Measurements from ENCODE around the gene ELP2. TPM values are rescaled to one million over a fixed set of nuclear protein-coding genes. Genes with fewer than 3 reads are reported as not detected.

Gene ELP2
- total and polyA plus RNA-seq, 4 donors: 27.3 to 78.1 (median 50.9) TPM

DNA sequence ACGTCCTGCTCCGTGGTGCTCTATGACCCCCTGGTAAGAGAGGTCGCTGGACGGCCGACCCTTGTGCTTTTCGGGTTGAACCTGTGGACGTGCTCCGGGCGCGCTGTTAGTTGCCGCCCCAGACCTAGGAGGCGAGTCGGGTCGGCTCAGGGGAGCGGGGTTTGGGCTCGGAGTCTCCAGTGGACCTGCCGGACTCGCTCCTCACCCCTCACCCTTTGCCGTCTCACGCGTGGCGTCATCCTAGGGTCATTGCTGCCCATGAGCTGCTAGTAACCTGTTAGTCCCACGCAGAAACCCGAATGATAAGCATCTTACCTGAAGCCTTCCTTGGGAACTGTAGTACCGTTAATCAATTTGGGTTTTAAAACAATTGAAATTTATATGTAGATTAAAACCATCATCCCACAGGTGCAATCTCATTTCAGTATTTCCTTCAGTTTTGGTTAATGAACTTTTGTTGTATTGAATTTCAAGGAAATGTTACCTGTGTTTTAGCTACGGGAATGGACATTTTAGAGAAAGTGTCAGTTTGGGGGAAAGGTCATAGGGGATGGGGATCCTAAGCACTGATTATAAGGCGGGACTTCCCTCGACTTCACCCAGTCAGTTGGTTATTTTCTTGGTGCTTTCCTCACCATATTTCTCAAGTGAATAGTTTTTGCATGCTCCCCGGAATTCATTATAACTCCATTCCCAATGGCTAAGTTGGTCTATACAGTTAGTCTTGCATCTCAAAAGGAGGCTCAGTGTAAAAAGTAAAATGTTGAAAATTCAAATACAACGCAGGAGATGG, 536 bp downstream of the ELP2 start (continued):
- TF ChIP-seq, protein P1, sequence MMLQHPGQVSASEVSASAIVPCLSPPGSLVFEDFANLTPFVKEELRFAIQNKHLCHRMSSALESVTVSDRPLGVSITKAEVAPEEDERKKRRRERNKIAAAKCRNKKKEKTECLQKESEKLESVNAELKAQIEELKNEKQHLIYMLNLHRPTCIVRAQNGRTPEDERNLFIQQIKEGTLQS (IDR thresholded peaks at IDR 0.05): no peak
- TF ChIP-seq JUND (IDR thresholded peaks at IDR 0.05) (peak in 1 of 2 donors; percentile 6), RAD21 (IDR thresholded peaks at IDR 0.05) (peak in 1 of 2 donors; percentile 29), EGR1 (IDR thresholded peaks at IDR 0.05; ENCODE audit: low read depth in 2 of 2) (no peak), TAF1 (conservative IDR thresholded peaks at IDR 0.05) (peak; percentile 21), HNF4A (conservative IDR thresholded peaks at IDR 0.05) (peak; percentile 91 to 96), YY1 (IDR thresholded peaks at IDR 0.05) (peak; percentile 16), RXRA (IDR thresholded peaks at IDR 0.05) (peak in 1 of 2 donors; percentile 94), SP1 (IDR thresholded peaks at IDR 0.05) (peak; percentile 59)

DNA sequence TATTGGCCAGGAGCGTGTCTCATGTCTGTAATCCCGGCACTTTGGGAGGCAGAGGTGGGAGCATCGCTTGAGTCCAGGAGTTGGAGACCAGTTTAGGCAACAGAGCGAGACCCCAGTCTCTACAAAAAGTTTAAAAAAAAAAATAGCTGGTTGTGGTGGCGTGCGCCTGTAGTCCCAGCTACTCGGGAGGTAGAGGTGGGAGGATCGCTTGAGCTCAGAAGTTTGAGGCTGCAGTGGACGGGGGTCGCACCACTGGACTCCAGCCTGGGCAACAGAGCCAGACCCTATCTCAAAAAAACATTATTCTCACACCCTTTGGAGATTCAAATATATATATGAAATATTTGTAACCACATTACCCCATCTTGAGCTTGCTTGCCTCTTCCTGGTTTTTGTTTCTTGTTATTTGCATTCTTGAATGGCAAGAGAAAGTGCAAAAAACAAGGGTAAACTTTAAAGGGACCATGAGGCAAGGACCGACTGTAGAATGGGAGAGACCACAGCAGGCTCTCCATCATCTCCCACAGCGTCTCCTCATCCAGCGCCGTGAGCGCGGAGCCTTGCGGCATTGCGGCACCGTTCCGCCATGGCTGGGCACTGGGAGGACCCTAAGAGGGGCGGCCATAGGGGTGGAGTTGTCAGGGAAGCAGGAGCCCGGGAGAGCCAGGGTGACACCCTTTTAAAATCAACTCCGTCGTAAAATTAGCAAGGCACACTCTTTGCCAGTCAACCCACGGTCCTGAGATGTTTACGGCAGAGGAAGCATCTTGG, 1.4 kb downstream of the ELP2 start:
- no peak for TF ChIP-seq SP1 (IDR thresholded peaks at IDR 0.05)
- no peak for TF ChIP-seq JUND (IDR thresholded peaks at IDR 0.05)
- TF ChIP-seq HNF4G (IDR thresholded peaks at IDR 0.05): no peak
- TF ChIP-seq GABPA (IDR thresholded peaks at IDR 0.05 in 1 of 2, conservative IDR thresholded peaks at IDR 0.05 in 1 of 2): no peak
- TF ChIP-seq, protein P2, sequence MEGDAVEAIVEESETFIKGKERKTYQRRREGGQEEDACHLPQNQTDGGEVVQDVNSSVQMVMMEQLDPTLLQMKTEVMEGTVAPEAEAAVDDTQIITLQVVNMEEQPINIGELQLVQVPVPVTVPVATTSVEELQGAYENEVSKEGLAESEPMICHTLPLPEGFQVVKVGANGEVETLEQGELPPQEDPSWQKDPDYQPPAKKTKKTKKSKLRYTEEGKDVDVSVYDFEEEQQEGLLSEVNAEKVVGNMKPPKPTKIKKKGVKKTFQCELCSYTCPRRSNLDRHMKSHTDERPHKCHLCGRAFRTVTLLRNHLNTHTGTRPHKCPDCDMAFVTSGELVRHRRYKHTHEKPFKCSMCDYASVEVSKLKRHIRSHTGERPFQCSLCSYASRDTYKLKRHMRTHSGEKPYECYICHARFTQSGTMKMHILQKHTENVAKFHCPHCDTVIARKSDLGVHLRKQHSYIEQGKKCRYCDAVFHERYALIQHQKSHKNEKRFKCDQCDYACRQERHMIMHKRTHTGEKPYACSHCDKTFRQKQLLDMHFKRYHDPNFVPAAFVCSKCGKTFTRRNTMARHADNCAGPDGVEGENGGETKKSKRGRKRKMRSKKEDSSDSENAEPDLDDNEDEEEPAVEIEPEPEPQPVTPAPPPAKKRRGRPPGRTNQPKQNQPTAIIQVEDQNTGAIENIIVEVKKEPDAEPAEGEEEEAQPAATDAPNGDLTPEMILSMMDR (IDR thresholded peaks at IDR 0.05; ENCODE audit: low read depth, low read length, missing input control): no peak
- TF ChIP-seq EGR1 (IDR thresholded peaks at IDR 0.05; ENCODE audit: low read depth in 2 of 2): no peak
- TF ChIP-seq, protein P3, sequence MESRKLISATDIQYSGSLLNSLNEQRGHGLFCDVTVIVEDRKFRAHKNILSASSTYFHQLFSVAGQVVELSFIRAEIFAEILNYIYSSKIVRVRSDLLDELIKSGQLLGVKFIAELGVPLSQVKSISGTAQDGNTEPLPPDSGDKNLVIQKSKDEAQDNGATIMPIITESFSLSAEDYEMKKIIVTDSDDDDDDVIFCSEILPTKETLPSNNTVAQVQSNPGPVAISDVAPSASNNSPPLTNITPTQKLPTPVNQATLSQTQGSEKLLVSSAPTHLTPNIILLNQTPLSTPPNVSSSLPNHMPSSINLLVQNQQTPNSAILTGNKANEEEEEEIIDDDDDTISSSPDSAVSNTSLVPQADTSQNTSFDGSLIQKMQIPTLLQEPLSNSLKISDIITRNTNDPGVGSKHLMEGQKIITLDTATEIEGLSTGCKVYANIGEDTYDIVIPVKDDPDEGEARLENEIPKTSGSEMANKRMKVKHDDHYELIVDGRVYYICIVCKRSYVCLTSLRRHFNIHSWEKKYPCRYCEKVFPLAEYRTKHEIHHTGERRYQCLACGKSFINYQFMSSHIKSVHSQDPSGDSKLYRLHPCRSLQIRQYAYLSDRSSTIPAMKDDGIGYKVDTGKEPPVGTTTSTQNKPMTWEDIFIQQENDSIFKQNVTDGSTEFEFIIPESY (IDR thresholded peaks at IDR 0.05): no peak
- no peak for TF ChIP-seq FOXA2 (IDR thresholded peaks at IDR 0.05)
- no peak for TF ChIP-seq RXRA (IDR thresholded peaks at IDR 0.05)
- TF ChIP-seq, protein P4, sequence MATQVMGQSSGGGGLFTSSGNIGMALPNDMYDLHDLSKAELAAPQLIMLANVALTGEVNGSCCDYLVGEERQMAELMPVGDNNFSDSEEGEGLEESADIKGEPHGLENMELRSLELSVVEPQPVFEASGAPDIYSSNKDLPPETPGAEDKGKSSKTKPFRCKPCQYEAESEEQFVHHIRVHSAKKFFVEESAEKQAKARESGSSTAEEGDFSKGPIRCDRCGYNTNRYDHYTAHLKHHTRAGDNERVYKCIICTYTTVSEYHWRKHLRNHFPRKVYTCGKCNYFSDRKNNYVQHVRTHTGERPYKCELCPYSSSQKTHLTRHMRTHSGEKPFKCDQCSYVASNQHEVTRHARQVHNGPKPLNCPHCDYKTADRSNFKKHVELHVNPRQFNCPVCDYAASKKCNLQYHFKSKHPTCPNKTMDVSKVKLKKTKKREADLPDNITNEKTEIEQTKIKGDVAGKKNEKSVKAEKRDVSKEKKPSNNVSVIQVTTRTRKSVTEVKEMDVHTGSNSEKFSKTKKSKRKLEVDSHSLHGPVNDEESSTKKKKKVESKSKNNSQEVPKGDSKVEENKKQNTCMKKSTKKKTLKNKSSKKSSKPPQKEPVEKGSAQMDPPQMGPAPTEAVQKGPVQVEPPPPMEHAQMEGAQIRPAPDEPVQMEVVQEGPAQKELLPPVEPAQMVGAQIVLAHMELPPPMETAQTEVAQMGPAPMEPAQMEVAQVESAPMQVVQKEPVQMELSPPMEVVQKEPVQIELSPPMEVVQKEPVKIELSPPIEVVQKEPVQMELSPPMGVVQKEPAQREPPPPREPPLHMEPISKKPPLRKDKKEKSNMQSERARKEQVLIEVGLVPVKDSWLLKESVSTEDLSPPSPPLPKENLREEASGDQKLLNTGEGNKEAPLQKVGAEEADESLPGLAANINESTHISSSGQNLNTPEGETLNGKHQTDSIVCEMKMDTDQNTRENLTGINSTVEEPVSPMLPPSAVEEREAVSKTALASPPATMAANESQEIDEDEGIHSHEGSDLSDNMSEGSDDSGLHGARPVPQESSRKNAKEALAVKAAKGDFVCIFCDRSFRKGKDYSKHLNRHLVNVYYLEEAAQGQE (IDR thresholded peaks at IDR 0.05): no peak
- TF ChIP-seq YY1 (IDR thresholded peaks at IDR 0.05): no peak
- TF ChIP-seq FOXA1 (IDR thresholded peaks at IDR 0.05): no peak
- TF ChIP-seq NR2F2 (IDR thresholded peaks at IDR 0.05): no peak
- TF ChIP-seq, protein P5, sequence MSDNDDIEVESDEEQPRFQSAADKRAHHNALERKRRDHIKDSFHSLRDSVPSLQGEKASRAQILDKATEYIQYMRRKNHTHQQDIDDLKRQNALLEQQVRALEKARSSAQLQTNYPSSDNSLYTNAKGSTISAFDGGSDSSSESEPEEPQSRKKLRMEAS (IDR thresholded peaks at IDR 0.05): no peak
- TF ChIP-seq, protein P1 (IDR thresholded peaks at IDR 0.05): no peak
- no peak for TF ChIP-seq TAF1 (conservative IDR thresholded peaks at IDR 0.05)
- no peak for TF ChIP-seq RAD21 (IDR thresholded peaks at IDR 0.05)
- no peak for TF ChIP-seq HNF4A (conservative IDR thresholded peaks at IDR 0.05)
- H3K9me3 ChIP-seq (ENCODE audit: control insufficient read depth in 4 of 4, low read length in 3 of 4): no peaks in the 10 kb centered on the region
- peak overlapping the region in 1 of 2 donors; percentile 70 for H3K9ac ChIP-seq (ENCODE audit: low read depth in 1 of 2, low read length in 2 of 2)
- DNase-seq (ENCODE audit: low spot score): no peak
- H3K27me3 ChIP-seq (ENCODE audit: control insufficient read depth in 4 of 4, insufficient read depth in 4 of 4, low read length in 3 of 4): no peaks in the 10 kb centered on the region
- WGBS: 63% methylated on average over 26 of the region's 26 CpGs
- peaks cover 4 to 41% (median 32%) of the 10 kb centered on the region in 4 donors for H3K4me1 ChIP-seq (ENCODE audit: control insufficient read depth in 4 of 4, insufficient read depth in 4 of 4, low read length in 3 of 4)
- no peaks in the 10 kb centered on the region for H3K36me3 ChIP-seq (ENCODE audit: control insufficient read depth in 4 of 4, insufficient read depth in 3 of 4, low read depth in 1 of 4, low read length in 3 of 4)
- H3K27ac ChIP-seq (ENCODE audit: low read depth in 1 of 2, low read length in 2 of 2): peak overlapping the region; percentile 28 to 99
- peak overlapping the region; percentile 77 to 82 (median 80) for H3K4me3 ChIP-seq (ENCODE audit: low read depth in 1 of 3, low read length in 3 of 3)

Data from liver (tissue), 9 donors.